ENCODE results near the gene WDR76. TPM values are rescaled to one million over a fixed set of nuclear protein-coding genes. Genes with fewer than 3 reads are reported as not detected.

The WDR76 gene
- total RNA-seq, 2 donors from 2014 or later: 70.8 to 124 TPM

DNA sequence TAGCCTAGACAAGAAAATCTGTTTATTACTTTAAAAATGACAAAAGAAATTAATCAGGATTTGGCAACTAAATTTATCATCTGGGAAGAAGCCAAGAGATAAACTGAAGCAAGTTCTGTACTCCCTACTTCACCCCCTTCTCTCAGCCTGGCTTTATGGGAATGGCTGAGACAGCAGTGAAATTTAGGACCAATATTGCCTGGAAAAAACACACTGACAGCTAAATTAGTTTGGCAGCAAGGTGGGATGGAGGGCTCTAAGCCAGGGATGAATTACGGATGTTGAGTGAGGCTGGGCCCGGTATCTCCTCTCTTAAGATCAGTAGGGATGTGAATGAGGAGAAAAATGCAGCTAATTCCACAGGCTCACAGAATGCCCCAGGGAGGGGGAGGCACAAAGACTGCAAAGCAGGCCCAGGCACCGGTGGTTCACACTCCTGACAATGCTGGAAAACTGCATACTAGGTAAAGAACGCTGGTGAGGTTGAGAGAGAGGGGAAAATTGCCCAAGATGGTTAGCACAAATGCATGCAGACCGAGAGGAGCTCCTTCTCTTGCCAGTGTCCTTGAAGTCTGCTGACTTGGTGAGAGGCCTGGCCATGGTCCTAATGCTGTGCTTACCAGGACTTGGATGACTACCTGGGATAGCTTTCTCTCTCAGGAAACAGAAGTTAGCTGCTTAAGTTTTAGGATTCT lies 89.0 kb downstream of the WDR76 start:
- DNase-seq (ENCODE audit: low spot score in 2 of 2): no peak
- H3K9me3 Mint-ChIP-seq: no peaks in the 10 kb centered on the region
- no peak for ATAC-seq
- H3K36me3 Mint-ChIP-seq: no peaks in the 10 kb centered on the region
- peak overlapping the region in 1 of 2 donors; percentile 33 for H3K27ac Mint-ChIP-seq

DNA sequence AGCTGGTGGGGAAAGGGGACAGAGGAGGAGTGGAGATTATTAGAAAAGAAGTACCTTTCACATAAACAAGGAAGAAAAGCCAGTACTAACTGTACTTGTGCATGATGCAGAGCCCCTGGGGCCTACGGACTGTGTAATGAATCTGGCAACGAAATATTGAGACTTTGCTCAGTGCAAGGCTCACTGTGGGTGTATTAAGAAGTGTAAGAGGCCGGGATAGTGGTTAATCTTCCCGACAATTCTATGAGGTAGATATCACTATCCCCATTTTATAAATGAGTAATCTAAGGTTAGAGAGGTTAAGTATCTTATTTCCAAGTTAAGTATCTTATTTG lies 89.5 kb downstream of the WDR76 start:
- Mint-ChIP-seq H3K27ac (peak overlapping the region in 1 of 2 donors; percentile 33), H3K36me3 (no peaks in the 10 kb centered on the region), H3K9me3 (no peaks in the 10 kb centered on the region)
- no peak for ATAC-seq
- DNase-seq (ENCODE audit: low spot score in 2 of 2): no peak

Other genes starting within 250 kb of the WDR76 start
- 10 to 100 TPM; 27.8 to 51.3 TPM for gene PPIP5K1, start 236.8 kb upstream of the WDR76 start, total RNA-seq
- gene CKMT1B, start 233.0 kb upstream of the WDR76 start, total RNA-seq: 1 to 10 TPM in 1 of 2 donors, under 1 TPM in 1; 0.34 to 1.1 TPM
- gene STRC, start 208.2 kb upstream of the WDR76 start, total RNA-seq: 1 to 10 TPM; 2.3 to 2.6 TPM
- gene CATSPER2, start 178.2 kb upstream of the WDR76 start, total RNA-seq: 1 to 10 TPM; 4.4 to 8.1 TPM
- gene CKMT1A, start 133.1 kb upstream of the WDR76 start, total RNA-seq: not detected
- gene PDIA3, start 80.6 kb upstream of the WDR76 start, total RNA-seq: 100 to 1,000 TPM; 144 to 224 TPM
- 1 to 10 TPM; 4.5 to 9.3 TPM for gene ELL3, start 50.0 kb upstream of the WDR76 start, total RNA-seq
- 100 to 1,000 TPM; 714 to 722 TPM for gene SERF2, start 34.7 kb upstream of the WDR76 start, total RNA-seq
- under 1 TPM; 0.31 to 0.61 TPM for gene SERINC4, start 26.8 kb upstream of the WDR76 start, total RNA-seq
- gene HYPK, start 26.4 kb upstream of the WDR76 start, total RNA-seq: 10 to 100 TPM; 11.6 to 35.2 TPM
- gene MFAP1, start 2.3 kb upstream of the WDR76 start, total RNA-seq: 10 to 100 TPM; 48.5 to 50.2 TPM

Measured in activated naive CD4-positive, alpha-beta T cell treated with anti-CD3 and anti-CD28 coated beads, Interleukin-2, amount 50 U/mL, for 72 hours (primary cell).